K562 (cell line): Measurements from ENCODE around the gene SPOCK3. TPM values are rescaled to one million over a fixed set of nuclear protein-coding genes. Genes with fewer than 3 reads are reported as not detected.

Experiments
- FOXJ3 ChIP-seq: sonication (generic); formaldehyde crosslinking; IDR thresholded peaks from 2 replicates; pipeline ENCODE4 v1.4.0; 2020; ENCODE audit warnings: mild to moderate bottlenecking, missing genetic modification reagents
- NR1H2 ChIP-seq: sonication (generic); formaldehyde crosslinking; IDR thresholded peaks from 2 replicates; pipeline ENCODE4 v1.4.0; 2020; ENCODE audit warnings: mild to moderate bottlenecking, missing genetic modification reagents
- RBM34 ChIP-seq: fragments of 200-400 bp; formaldehyde crosslinking; IDR thresholded peaks from 2 replicates; pipeline ENCODE4 v1.6.1; 2018; ENCODE audit warnings: low read length, borderline replicate concordance; ENCODE audit not compliant: insufficient read depth
- TSHZ1 ChIP-seq: fragments of 250-450 bp; sonication (Bioruptor Pico); IDR thresholded peaks from 2 replicates; pipeline ENCODE4 v1.4.0; 2020; ENCODE audit warnings: mild to moderate bottlenecking, moderate library complexity
- ZBTB40 ChIP-seq, 2 experiments: fragments of 450-650 bp in 1 of 2; sonication (generic) in 1 of 2; formaldehyde crosslinking in 1 of 2; IDR thresholded peaks; 2 replicates each; pipeline versions ENCODE4 v1.7.1 to v1.9.0; 2016 to 2022; ENCODE audit warnings: inconsistent platforms in 1 of 2, mild to moderate bottlenecking in 1 of 2, missing genetic modification reagents in 1 of 2
- ZFX ChIP-seq: sonication (generic); formaldehyde crosslinking; IDR thresholded peaks from 2 replicates; pipeline ENCODE4 v1.8.0; 2022; ENCODE audit warnings: mild to moderate bottlenecking, missing genetic modification reagents, moderate library complexity
- ZNF445 ChIP-seq: fragments of 250-450 bp; sonication (Bioruptor Pico); IDR thresholded peaks from 2 replicates; pipeline ENCODE4 v1.4.0; 2020; ENCODE audit warnings: low read depth, mild to moderate bottlenecking, moderate library complexity
- polyA plus RNA-seq, 8 experiments: library from polyadenylated mRNA; depleted of rRNA in 4 of 8; stranded (reverse) in 5 of 8; unstranded in 3 of 8; fragments of >200 nt; fragmentation: Nextera tagmentation in 2 of 8; fragmentation: Illumina TruSeq in 1 of 8; extraction: Ambion mirVana in 2 of 8; extraction: Trizol in 1 of 8; gene quantifications; 2 replicates each; pipeline versions ENCODE4 v1.2.1 to v1.2.3, GENCODE V29; 2011 to 2014; ENCODE audit warnings: inconsistent platforms in 1 of 8, missing spikeins in 1 of 8
- total RNA-seq, 7 experiments: library from RNA; depleted of rRNA in 6 of 7; stranded (reverse); fragments of >200 nt in 6 of 7; fragmentation: Illumina TruSeq in 2 of 7; extraction: Trizol in 2 of 7; gene quantifications; 2 replicates each; pipeline versions ENCODE4 v1.2.1 to v1.2.3, GENCODE V29; 2011 to 2021; ENCODE audit warnings: low replicate concordance in 1 of 7
- TF ChIP-seq, protein P1 (sequence below): IDR thresholded peaks from 2 replicates; pipeline ENCODE4 v1.6.1; 2016; ENCODE audit warnings: missing genetic modification characterization, missing compliant biosample characterization
- TF ChIP-seq, protein P2 (sequence below): fragments of 450-650 bp; IDR thresholded peaks from 2 replicates; pipeline ENCODE4 v1.6.1; 2016; ENCODE audit warnings: mild to moderate bottlenecking

Gene SPOCK3
- total and polyA plus RNA-seq, 9 of the 15 experiments (the other 6 are each of a cell fraction or from before 2014, with no cell fraction given): not detected

DNA sequence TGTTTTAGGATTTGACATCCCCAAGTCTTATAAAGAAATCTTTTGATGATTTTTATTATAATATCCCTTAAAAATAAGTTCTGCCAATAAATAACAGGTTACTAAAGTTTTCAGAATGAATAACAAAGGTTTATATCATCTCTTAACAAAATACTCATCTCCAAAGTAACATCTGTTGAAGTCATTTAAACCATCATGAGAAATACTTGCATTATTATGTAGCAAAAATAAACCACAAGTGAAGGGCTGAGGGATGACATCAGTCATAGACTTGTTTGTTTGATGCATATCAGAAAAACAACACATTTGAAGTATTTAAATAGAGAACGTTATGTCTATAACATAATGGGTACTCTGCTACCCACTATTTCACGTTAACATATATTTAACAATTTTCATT lies 114.9 kb downstream of the SPOCK3 start (continued):
- TF ChIP-seq NR1H2: no peak
- TF ChIP-seq, protein P1, sequence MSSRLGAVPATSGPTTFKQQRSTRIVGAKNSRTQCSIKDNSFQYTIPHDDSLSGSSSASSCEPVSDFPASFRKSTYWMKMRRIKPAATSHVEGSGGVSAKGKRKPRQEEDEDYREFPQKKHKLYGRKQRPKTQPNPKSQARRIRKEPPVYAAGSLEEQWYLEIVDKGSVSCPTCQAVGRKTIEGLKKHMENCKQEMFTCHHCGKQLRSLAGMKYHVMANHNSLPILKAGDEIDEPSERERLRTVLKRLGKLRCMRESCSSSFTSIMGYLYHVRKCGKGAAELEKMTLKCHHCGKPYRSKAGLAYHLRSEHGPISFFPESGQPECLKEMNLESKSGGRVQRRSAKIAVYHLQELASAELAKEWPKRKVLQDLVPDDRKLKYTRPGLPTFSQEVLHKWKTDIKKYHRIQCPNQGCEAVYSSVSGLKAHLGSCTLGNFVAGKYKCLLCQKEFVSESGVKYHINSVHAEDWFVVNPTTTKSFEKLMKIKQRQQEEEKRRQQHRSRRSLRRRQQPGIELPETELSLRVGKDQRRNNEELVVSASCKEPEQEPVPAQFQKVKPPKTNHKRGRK (tag): no peak
- TF ChIP-seq ZBTB40 (IDR thresholded peaks at IDR 0.05): no peak
- no peak for TF ChIP-seq ZBTB40 (CRISPR knock-in tag; IDR thresholded peaks at IDR 0.05)
- TF ChIP-seq RBM34: no peak
- no peak for TF ChIP-seq TSHZ1 (CRISPR knock-in tag)
- no peak for TF ChIP-seq ZNF445 (CRISPR knock-in tag)
- no peak for TF ChIP-seq FOXJ3 (CRISPR knock-in tag)
- TF ChIP-seq, protein P2, sequence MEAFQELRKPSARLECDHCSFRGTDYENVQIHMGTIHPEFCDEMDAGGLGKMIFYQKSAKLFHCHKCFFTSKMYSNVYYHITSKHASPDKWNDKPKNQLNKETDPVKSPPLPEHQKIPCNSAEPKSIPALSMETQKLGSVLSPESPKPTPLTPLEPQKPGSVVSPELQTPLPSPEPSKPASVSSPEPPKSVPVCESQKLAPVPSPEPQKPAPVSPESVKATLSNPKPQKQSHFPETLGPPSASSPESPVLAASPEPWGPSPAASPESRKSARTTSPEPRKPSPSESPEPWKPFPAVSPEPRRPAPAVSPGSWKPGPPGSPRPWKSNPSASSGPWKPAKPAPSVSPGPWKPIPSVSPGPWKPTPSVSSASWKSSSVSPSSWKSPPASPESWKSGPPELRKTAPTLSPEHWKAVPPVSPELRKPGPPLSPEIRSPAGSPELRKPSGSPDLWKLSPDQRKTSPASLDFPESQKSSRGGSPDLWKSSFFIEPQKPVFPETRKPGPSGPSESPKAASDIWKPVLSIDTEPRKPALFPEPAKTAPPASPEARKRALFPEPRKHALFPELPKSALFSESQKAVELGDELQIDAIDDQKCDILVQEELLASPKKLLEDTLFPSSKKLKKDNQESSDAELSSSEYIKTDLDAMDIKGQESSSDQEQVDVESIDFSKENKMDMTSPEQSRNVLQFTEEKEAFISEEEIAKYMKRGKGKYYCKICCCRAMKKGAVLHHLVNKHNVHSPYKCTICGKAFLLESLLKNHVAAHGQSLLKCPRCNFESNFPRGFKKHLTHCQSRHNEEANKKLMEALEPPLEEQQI: no peak
- no peak for TF ChIP-seq ZFX
- TF ChIP-seq, all 486 proteins: peak for 0
